NCI-H69 (cell line): ENCODE results near the gene RAPGEF6.
"Not testable (repeated sequence)": the region's sequence is repeated elsewhere in the genome, so short reads cannot be mapped to it uniquely, and the experiment has no call there.

ENCODE experiments used
- DNase-seq: peaks from one replicate; lab custom pipeline; 2025; lab: John Stamatoyannopoulos, UW

Gene RAPGEF6

DNA sequence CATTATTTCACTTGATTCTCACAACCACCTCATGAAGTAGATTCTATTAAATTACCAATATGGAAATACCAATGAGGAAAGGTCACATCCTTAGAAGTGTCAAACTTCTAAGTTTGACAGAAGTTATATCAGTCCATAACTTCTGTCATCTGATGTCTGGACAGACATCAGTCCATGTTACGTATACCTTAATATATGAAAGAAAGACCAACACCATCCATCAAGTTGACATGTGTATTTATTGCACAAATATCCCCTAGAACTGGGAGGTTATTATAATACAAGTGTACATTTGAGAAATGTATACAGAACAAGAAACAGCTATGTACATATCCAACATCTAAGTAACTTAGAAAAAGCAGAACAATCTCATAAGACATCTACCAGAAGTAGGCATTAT lies 6.5 kb upstream of the RAPGEF6 start:
- DNase-seq, result no peak

DNA sequence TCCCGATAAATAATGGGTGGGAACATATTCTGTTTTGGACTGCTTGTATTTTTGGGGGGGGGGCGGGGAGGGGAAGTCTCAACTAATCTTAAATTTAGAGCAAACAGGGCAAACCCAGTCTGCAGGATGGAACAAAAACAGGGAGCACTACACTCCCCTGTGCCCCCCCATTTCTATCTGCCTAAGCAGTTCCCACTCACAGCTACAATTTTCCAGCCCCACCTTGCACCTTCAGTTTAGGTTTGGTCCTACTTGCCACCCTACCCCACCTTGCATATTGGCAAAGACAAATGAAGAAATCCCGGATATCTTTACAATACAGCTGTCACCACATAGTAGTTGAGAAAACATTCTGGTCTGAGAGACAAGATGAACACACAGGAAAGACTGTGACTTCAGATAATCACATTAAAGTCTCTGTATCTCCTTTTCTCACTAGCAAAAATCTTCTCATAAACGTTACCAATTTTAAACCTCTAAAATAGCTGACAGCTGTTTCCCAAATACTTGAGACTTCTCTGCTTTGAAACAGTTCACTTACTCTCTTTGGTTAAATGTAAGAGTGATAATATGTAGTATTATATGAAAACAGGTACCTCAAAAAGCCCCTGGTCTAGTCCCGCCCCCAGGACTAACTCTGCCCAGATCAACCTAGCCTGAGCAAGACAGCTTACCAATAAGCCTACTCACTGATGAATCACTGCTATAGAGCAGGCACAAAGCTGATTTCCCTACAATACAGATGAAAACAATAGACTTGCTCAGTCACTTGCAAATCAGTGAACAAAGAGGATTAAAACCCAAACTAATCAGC lies 5.2 kb upstream of the RAPGEF6 start:
- peak; percentile 11 for DNase-seq

DNA sequence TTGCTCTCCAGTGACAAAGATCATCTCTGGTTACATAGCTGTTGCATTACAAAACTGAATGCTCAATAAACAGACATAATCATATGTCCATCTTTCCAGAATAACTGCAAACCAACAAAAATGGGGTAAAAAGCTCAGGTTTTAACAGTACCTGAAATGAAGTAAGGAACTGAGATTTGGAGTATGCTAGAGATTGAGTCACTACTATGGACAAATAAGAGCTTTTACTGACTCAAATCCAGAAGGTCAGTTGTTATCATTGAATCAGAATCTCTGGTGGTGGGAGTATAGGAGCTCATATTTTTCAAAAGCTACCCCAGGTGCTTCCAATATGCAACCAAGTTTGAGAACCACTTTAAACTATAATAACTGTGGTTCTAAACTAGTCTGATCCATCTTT lies 4.1 kb upstream of the RAPGEF6 start:
- no peak for DNase-seq

DNA sequence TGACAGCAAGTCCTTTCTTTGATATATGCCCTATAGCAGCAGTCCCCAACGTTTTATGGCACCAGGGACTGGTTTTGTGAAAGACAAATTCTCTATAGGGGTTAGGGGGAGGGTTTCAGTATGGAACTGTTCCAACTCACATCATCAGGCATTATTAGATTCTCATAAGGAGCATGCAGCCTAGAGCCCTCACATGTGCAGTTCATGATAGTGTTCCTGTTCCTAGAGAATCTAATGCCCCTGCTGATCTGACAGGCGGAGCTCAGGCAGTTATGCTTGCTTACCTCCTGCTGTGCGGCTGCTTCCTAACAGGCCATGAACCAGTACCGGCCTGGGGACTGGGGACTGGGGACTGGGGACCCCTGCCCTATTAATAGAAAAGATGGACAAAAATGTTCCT lies 2.7 kb upstream of the RAPGEF6 start:
- DNase-seq, result peak; percentile 81

DNA sequence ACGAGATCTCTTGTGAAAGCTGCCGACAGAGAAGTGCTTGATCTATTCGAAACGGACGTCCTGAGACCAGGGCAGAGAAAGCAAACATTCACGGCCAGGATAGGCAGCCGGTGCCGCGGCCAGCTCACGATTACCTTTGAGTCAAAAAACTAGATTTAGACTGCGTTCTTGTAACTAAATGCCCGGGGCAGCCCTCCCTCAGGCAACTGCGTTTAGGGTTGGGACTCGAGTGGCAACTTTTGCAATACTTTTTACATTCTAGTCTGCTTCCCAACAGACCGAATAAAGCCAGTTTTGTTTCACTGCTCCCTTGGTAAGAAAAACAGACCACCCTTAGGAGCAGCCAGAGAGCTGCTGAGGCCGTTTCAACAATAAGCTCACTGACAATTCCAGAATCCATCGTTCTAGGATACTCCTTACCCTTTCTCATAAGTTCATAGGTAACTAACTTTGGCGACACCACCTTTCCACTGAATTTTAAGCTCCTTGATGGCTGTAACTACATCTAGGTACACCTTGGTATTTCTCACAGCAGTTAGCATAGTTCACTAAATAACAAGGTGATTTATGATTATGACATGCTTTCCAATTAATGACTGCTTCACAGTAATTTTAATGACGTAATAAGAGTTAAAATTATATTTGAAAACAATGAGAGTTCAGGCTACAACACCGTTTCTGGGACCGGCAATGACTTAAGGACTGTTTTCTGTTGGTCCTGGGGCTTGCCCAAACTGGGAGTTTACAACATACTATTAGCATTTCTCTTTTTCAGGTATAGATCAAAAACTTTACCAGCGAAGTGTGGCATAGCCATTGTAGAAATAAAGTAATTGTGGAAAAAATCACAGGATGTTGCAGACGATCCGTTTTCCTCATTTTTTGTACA lies 899 bp upstream of the RAPGEF6 start:
- DNase-seq, result peak; percentile 77

DNA sequence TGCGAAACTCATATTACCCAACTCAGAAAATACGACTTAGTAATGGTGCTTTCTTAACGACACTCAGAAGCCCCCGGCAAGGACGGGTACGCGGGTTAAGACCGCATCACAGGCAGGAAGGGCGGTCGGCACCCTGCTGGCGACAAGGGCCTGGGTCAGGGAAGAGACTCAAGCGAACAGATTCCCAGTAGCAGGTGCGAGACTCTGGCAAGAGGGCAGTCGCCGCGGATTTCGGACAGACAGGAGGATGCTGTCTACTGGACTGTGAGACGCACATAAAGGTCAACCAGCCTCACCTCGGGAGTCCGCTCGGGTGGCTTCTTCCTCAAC lies 398 bp downstream of the RAPGEF6 start:
- peak; percentile 89 for DNase-seq

DNA sequence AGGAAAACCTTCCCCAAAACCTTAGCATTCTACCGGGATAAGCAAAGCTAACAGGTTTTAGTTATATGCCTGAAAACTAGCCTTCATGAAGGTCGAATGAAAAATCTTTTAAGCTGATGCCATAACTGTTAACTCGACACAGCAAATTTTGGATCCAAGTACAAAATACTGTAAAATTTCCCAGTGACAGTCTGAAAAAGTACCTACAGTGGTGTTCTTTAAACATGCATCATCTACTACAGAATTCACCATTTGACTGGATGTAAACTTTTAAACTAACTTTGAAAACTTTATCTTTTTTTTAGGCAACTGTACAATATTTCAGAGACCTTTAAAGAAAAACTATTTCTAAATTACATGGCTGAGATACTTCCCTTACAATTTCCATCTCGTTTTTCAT lies 791 bp downstream of the RAPGEF6 start:
- no peak for DNase-seq

DNA sequence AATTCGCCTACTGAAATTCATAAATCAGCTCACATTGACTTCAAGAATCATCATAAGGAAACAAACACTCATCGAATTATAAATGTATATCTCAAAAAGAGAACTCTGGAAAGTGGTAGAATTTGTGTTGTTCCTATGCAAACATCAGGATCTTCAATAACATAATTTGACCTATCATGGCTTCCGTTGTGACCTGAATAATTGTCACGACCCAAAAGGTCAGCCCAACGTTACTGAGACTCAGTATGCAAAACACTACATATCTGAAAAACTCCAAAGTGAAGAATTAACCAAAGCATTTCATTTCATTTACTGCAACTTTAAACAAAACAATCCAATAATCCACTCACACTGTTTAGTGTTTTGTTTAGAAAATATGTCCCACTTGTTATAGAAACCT lies 1.2 kb downstream of the RAPGEF6 start:
- DNase-seq, result peak; percentile 38

DNA sequence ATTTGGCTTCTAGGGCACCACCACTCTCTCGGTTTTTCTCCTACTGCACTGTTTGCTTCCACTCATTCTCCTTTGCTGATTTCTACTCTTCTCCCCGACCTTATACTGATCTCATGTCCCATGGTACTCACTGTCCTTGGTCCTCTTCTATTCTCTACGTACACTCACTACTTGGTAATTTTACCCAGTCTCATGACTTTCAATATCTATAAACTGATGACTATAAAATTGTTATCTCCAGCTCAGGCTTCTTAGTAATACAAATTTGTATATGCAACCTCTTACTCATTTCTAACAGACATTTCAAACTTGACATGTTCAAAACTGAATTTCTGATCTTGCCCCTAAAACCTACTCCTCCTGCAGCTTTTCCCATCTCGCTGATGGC lies 4.1 kb downstream of the RAPGEF6 start:
- DNase-seq, result peak; percentile 43

DNA sequence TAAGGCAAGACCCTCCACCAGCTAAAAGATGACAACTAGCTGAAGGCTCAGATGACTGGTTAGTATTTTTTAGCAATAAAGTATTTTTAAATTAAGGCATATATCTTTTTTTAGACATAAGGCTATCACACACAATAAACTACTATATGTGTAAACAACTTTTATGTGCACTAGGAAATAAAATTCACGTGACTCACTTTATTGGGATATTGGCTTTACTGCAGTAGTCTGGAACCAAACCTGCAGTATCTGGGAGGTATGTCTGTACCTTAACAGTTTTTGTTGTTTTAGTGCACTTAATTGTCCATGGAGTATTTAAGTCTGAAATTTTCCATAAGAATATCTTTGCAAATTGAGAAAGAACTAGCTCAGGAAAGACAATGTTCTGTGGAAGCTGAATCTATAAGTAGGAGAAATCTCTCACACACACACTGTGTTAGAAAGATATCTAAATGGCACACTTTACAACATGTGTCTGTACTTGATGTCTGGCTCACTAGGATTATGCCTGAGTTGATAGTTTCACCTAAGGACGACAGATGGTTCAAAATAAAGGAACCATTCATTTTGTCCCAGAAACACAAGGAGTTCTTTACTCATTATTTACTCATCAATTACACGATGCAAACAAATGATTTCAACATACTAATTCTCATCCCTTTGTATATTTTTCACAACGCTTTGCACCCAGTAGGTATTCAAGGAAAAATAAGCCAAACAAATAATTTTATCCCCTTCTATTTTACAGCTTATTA lies 4.6 kb downstream of the RAPGEF6 start:
- DNase-seq, result peak; percentile 94

DNA sequence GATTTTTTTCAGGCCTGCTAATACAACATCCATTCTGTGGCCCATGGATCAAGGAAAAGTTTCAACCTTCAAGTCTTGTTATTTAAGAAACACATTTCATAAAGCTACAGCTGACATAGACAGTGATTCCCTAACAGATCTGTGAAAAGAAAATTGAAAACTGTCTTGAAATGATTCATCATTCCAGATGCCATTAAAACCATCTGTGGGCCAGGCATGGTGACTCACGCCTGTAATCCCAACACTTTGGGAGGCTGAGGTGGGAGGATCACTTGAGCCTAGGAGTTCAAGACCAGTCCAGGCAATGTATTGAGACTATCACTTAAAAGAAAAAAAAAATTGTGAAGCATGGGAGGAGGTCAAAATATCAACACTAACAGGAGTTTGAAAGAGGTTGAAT lies 6.0 kb downstream of the RAPGEF6 start:
- DNase-seq, result no peak

DNA sequence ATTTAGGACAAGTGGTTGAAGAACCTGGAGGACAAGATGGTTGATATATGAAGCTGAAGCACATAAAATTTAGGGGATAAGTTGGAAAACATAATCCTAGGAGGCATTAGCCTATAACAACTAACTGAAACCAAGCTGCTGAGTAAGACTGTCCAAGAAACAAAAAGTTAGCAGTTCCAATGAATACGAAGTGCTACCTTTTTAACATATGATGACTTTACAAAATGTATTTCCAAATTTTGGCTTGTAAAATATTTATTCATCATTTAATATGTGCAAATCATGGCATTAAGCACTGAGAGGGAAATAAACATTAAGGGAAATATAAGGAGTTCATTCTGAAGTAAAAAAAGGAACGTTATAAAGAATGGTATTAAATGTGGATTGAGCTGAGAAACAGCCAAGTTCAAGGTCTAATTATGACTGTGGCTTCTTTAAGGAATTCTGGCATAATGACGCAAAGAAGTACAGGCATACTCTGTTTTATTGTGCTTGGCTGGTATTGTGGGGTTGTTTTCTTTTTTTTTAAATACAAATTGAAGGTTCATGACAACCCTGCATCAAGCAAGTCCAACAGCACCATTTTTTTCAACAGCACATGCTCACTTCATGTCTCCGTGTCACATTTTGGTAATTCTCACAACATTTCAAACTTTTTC lies 7.7 kb downstream of the RAPGEF6 start:
- no peak for DNase-seq

DNA sequence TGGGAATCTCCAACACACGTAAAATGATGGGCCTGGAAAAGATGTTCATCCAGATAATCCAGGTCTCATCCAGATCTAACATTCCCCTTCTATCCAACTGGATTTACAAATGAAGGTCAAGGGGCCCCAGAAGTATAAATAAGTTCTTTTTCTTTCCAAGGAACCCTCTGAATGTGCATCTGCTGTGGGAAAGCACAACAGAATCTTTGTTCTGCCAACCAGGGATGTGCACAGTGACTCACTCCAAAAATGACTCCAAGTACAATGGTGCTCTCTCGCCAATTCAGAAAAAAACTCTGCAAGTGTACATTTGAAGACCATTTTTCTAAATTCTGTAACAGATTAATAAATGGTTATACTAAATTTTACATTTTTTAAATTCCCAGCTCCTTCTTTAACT lies 12.4 kb downstream of the RAPGEF6 start:
- DNase-seq, result no peak

DNA sequence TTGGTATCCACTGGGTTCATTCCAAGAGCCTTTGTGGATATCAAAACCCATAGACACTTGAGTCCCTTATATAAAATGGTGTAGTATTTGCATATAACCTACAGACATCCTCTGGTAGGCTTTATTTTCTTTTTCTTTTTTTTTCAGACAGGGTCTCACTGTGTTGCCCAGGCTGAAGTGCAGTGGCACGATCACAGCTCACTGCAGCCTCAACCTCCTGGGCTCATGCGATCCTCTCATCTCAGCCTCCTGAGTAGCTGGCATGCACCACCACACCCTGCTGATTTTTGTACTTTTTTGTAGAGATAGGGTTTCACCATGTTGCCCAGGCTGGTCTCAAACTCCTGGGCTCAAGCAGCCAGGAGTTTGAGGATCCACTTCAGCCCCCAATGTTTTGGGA lies 13.9 kb downstream of the RAPGEF6 start:
- not testable (repeated sequence) for DNase-seq

DNA sequence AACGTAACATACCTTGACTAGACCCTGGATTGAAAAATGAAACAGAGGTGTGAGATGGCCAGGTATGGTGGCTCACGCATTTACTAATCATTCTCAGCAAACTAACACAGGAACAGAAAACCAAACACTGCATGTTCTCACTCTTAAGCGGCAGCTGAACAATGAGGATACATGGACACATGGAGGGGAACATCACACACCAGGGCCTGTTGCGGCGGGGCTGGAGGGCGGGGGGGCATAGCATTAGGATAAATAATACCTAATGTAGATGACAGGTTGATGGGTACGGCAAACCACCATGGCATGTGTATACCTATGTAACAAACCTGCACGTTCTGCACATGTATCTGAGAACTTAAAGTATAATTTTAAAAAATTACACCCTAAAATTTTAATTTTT lies 15.9 kb downstream of the RAPGEF6 start:
- no peak for DNase-seq

DNA sequence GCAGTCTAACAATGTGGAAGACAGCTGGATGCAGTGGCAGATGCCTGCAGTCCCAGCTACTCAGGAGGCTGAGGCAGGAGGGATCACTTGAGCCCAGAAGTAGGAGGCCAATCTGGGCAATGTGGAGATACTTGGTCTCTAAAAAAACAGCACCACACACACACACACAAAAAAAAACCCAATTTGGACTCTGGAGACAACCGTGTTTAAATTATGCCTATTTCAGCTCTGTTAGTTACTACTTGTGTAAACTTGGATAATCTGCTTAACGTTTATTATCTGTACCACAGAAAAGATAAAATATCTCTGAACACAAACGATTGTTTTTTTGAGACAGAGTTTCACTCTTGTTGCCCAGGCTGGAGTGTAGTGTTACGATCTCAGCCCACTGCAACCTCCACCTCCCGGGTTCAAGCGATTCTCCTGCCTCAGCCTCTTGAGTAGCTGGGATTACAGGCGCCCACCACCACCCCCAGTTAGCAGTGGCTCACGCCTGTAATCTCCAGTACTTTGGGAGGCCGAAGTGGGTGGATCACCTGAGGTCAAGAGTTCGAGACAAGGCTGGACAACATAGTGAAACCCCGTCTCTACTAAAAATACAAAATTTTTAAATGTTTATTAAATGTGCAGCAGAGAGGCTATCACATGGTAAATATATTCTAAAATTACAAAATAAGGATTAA lies 17.7 kb downstream of the RAPGEF6 start:
- DNase-seq, result no peak

DNA sequence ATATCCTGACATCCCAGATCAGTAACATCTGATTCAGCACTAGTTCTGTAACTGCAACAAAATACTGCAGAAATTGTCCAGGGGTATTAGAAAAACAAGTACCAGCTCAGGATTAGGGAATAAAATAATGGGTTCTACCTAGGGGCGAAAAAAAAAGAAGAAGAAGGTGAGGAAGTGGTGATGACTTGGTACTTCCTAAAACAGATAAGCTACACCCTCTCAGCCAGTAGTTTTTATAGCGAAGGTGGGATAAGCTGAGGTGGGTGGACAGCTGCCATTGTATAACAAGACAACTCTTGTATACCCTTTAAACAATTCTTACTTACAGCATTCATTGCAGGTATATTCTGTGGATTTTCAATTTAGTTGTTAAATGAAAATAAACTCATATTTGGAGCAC lies 19.1 kb downstream of the RAPGEF6 start:
- DNase-seq, result no peak

DNA sequence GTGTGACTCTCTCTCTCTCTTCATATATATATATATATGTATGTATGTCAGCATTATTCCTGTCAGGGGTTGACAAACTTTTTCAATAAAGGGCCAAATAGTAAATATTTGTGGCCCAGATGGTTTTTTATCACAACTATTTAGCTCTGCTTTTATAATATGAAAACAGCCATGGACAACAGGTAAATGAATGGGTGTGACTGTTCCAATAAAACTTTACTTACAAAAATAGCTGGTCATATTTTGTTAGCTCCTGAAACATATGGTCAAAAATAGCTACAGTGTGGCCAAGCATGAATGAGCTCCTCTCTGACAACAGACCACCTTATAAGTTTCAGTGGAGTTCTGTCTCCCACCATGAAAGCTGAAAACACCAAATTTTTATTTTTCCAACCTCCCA lies 21.6 kb downstream of the RAPGEF6 start:
- DNase-seq, result no peak

DNA sequence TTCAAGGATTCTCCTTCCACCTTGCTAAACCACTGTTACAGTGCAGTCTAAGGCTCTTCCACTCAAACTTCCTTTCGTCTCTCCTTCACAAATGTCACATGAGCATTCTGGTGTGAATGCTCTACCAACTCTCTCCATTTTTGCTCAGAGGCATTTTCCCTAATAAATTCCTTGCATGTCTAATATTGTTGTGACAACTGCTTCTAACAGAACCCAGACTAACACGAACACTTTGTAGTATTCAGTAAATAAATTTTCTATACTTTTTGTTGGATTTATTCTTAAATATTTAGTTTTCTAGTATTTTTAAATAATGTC lies 24.0 kb downstream of the RAPGEF6 start:
- no peak for DNase-seq

DNA sequence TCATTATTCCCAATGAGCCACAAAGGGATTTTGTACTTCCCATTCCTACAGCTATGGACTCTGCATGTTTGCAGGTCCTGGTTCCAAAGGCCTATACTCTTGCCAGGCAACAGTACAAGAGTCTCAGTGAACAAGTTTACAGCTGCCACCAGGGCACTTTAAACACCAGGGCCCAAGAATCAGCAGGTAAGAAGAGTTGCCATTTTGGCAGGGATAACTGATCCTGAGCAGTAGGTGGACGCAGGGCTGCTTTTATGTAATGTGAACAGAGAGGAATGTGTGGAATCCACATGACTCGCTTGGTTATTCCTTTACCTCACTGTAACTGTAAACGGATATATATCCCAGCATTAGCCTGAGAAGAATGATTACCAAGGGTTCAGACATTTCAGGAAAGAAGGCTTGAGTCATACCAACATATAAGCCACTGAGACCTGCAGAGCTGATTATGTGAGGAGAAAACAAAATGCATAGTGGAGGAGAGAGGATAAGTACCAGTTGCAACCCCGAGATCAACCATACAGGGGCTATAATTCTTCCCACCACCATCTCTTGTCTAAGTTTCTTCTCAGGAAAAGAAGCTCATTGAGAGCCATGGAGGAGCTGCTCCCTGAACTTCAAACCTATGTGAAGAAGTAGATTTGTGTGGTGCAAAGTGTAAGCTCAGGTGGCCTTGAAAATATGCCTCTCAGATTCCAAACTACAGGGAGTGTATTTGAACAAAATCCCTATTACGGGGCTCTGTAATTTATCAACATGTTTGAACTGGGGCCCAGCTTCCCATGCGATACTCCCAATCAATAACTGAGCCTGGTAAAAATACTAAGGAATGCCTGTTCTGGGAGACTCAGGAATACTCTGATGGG lies 24.6 kb downstream of the RAPGEF6 start:
- DNase-seq, result no peak

DNA sequence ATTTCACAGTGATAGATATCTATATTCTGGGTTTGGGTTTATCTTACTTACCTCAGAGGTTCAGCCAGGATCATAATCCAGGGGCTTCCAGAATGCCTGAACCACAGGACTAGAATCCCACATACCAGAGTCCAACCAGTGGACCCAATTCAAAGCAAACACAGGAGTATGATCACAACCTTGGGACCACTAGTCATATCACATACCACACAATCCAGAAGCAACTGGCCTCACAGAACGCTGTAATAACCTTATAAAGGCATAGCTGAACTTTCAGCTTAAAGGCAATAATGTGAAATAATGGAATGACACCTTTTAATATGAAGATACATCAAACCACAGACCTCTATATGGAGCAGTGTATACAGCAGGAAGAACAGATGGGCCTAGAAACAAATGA lies 25.3 kb downstream of the RAPGEF6 start:
- DNase-seq, result no peak
